Activated CD8-positive, alpha-beta memory T cell treated with anti-CD3 and anti-CD28 coated beads, Interleukin-2, amount 10 ng/mL, durations not matched to agents 7 days and 5 days (primary cell): ENCODE measurements around the gene FANCE. TPM values are rescaled to one million over a fixed set of nuclear protein-coding genes. Genes with fewer than 3 reads are reported as not detected.

Source experiments
- ATAC-seq: fragments of 150-1000 bp; cut with Tn5 transposase; one replicate; pipeline ENCODE4 v1.10.0; 2021; ENCODE audit warnings: moderate library complexity
- CTCF ChIA-PET: fragments of 350-600 bp; sonication (Branson Sonifier 250); formaldehyde crosslinking; loops from one replicate; lab custom pipeline; 2021; ENCODE audit warnings: antibody characterized with exemption; lab: Charles Lee
- DNase-seq: peaks from one replicate; pipeline ENCODE4 v3.0.0-alpha.2; 2020
- H3K27ac Mint-ChIP-seq: one replicate; pipeline ENCODE4 v1.8.0; 2021; ENCODE audit warnings: mild to moderate bottlenecking, mixed read lengths
- H3K27me3 Mint-ChIP-seq: one replicate; pipeline ENCODE4 v1.8.0; 2021; ENCODE audit warnings: mixed read lengths
- H3K36me3 Mint-ChIP-seq: one replicate; pipeline ENCODE4 v1.8.0; 2021; ENCODE audit warnings: mild to moderate bottlenecking, mixed read lengths
- H3K4me1 Mint-ChIP-seq: one replicate; pipeline ENCODE4 v1.8.0; 2021; ENCODE audit warnings: mixed read lengths
- H3K4me3 Mint-ChIP-seq: one replicate; pipeline ENCODE4 v1.8.0; 2021; ENCODE audit warnings: mild to moderate bottlenecking, moderate library complexity, mixed read lengths
- H3K9me3 Mint-ChIP-seq: one replicate; pipeline ENCODE4 v1.8.0; 2022; ENCODE audit warnings: low read depth, mixed read lengths
- total RNA-seq, 2 experiments: library from RNA; stranded (reverse); gene quantifications; one replicate each; pipeline ENCODE4 v1.2.3, GENCODE V29; 2021

Gene FANCE
- total RNA-seq, 2 experiments from 2014 or later, result 15.4 to 16.0 TPM

DNA sequence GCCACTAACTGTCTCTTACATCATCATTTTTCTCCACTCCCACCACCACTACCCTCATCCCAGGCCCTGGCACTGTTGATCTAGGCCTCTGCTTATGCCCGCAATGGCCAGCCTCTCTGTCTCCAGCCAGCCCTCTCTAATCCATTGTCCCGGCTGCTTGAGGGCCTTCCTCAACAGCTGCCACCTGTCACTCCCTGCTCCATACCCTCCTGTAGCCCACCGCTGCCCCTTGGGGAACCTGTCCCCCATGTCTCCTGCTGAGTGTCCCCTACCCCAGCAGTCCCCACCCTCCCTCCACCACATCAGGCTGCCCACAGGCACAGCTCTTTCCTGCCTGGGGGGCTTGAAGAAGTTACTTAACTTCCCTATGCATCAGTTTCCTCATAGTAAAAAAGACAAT, 31.4 kb downstream of the FANCE start:
- Mint-ChIP-seq H3K27me3 (no peaks in the 10 kb centered on the region), H3K4me1 (peaks cover 8% of the 10 kb centered on the region), H3K9me3 (no peaks in the 10 kb centered on the region), H3K36me3 (no peaks in the 10 kb centered on the region), H3K4me3 (no peak overlapping the region), H3K27ac (no peak overlapping the region)
- no peak for DNase-seq
- CTCF ChIA-PET, result interaction anchor here (1.1 to 1.4 kb wide), 2 partner anchors 27 to 242 kb away, joined by 3 to 4 read pairs; no protein-coding TSS in a partner anchor
- no peak for ATAC-seq

- Mint-ChIP-seq H3K9me3 (no peaks in the 10 kb centered on the region), H3K27me3 (no peaks in the 10 kb centered on the region), H3K4me1 (peaks cover 8% of the 10 kb centered on the region), H3K27ac (no peak overlapping the region), H3K36me3 (no peaks in the 10 kb centered on the region), H3K4me3 (no peak overlapping the region)
- ATAC-seq (no peak), DNase-seq (no peak)
- CTCF ChIA-PET, result interaction anchor here (1.1 to 1.4 kb wide), 2 partner anchors 26 to 243 kb away, joined by 3 to 4 read pairs; no protein-coding TSS in a partner anchor
Observed at GRCh38 chr6:35483893-35484645, 31.9 kb downstream of the FANCE start.

- Mint-ChIP-seq H3K4me1 (peaks cover 8% of the 10 kb centered on the region), H3K9me3 (no peaks in the 10 kb centered on the region), H3K4me3 (no peak overlapping the region), H3K36me3 (no peaks in the 10 kb centered on the region), H3K27me3 (no peaks in the 10 kb centered on the region), H3K27ac (no peak overlapping the region)
- no peak for DNase-seq
- CTCF ChIA-PET, result interaction anchor here (1.4 kb wide), 1 partner anchor 25 kb away, joined by 3 read pairs; no protein-coding TSS in a partner anchor
- no peak for ATAC-seq
Observed at GRCh38 chr6:35484921-35485392, 32.8 kb downstream of the FANCE start.

GRCh38 chr6:35485402-35485877, 33.3 kb downstream of the FANCE start:
- CTCF ChIA-PET, result no interaction called here
- H3K9me3 Mint-ChIP-seq, result no peaks in the 10 kb centered on the region
- no peak for DNase-seq
- no peak overlapping the region for H3K4me3 Mint-ChIP-seq
- peaks cover 8% of the 10 kb centered on the region for H3K4me1 Mint-ChIP-seq
- no peak overlapping the region for H3K27ac Mint-ChIP-seq
- ATAC-seq, result no peak
- no peaks in the 10 kb centered on the region for H3K27me3 Mint-ChIP-seq
- no peaks in the 10 kb centered on the region for H3K36me3 Mint-ChIP-seq

GRCh38 chr6:35486005-35486925, 34.1 kb downstream of the FANCE start:
- no peak for DNase-seq

DNA sequence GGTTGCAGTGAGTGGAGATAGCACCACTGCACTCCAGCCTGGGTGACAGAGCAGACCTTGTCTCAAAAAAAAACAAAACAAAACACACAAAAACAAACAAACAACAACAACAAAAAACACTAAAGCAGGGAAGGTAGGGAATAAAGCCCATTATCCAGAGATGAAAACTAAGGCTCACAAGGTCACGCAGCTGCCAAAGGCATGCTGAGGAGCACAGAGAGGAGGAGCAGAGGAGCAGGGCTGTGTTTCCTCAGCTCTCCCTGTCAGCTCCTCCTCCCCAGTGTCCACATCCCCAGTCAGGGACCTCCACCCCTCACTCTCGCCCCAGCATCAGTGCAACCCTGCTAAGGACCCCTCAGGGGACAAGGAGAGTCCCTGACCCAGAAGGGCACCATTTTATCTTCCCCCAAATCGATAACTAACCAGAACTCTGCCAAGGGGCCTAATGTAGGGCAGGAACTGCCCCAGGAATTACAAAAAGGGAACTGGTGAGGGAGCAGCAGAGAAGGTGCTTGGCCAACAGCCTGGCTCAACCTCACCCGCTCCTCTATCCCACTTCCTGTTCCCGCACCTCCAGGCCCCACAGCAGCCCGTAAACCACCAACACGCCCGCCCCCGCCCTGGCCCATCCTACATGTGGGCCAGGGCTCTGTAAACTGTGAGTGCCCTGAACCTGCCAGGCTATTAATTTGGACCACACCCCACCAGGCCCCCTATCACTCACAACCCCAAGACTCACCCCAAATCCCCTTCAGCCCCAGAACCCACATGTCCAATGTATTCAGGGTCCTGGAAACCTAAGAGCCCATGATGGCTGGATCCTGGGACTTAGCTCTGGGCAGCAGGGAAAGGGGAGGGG, 35.7 kb downstream of the FANCE start:
- DNase-seq (no peak), ATAC-seq (no peak)
- Mint-ChIP-seq H3K4me1 (peaks cover 8% of the 10 kb centered on the region), H3K9me3 (no peaks in the 10 kb centered on the region), H3K27me3 (no peaks in the 10 kb centered on the region), H3K27ac (no peak overlapping the region), H3K4me3 (no peak overlapping the region), H3K36me3 (no peaks in the 10 kb centered on the region)
- CTCF ChIA-PET, result interaction anchor here (1.5 kb wide), 1 partner anchor 10 kb away, joined by 4 read pairs; no protein-coding TSS in a partner anchor

More at GRCh38 chr6:35486005-35486925, 34.1 kb downstream of the FANCE start:
- Mint-ChIP-seq H3K4me1 (peaks cover 8% of the 10 kb centered on the region), H3K4me3 (no peak overlapping the region), H3K27me3 (no peaks in the 10 kb centered on the region), H3K9me3 (no peaks in the 10 kb centered on the region), H3K27ac (no peak overlapping the region), H3K36me3 (no peaks in the 10 kb centered on the region)
- no peak for ATAC-seq
- CTCF ChIA-PET, result interaction anchor here (1.5 kb wide), 1 partner anchor 8 kb away, joined by 4 read pairs; no protein-coding TSS in a partner anchor

DNA sequence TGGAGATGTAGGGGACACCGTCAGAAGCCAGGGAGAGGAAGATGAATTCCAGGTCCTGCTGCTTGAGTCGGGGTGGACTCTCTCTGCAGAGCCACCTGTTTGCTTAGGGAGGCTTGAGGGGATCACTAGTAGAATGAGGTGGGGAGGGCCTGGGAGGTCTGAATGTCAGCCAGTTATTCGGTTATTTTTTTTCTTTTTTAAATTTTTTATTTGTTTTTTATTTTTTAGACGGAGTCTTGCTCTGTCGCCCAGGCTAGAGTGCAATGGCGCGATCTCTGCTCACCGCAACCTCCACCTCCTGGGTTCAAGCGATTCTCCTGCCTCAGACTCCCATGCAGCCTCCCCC, 36.4 kb downstream of the FANCE start:
- H3K27me3 Mint-ChIP-seq, result no peaks in the 10 kb centered on the region
- H3K4me3 Mint-ChIP-seq, result no peak overlapping the region
- DNase-seq (no peak), ATAC-seq (no peak)
- H3K4me1 Mint-ChIP-seq, result peaks cover 8% of the 10 kb centered on the region
- CTCF ChIA-PET, result no interaction called here
- H3K27ac Mint-ChIP-seq, result no peak overlapping the region
- H3K36me3 Mint-ChIP-seq, result no peaks in the 10 kb centered on the region
- no peaks in the 10 kb centered on the region for H3K9me3 Mint-ChIP-seq

- Mint-ChIP-seq H3K4me1 (peaks cover 10% of the 10 kb centered on the region), H3K4me3 (no peak overlapping the region), H3K27ac (no peak overlapping the region), H3K9me3 (no peaks in the 10 kb centered on the region), H3K36me3 (no peaks in the 10 kb centered on the region), H3K27me3 (peaks cover 3% of the 10 kb centered on the region)
- no peak for DNase-seq
- CTCF ChIA-PET, result no interaction called here
- no peak for ATAC-seq
Observed at GRCh38 chr6:35489066-35489465, 36.9 kb downstream of the FANCE start.

- H3K36me3 Mint-ChIP-seq, result no peaks in the 10 kb centered on the region
- peaks cover 14% of the 10 kb centered on the region for H3K4me1 Mint-ChIP-seq
- CTCF ChIA-PET, result no interaction called here
- ATAC-seq, result no peak
- no peak overlapping the region for H3K4me3 Mint-ChIP-seq
- no peak for DNase-seq
- H3K9me3 Mint-ChIP-seq, result no peaks in the 10 kb centered on the region
- peaks cover 3% of the 10 kb centered on the region for H3K27me3 Mint-ChIP-seq
- no peak overlapping the region for H3K27ac Mint-ChIP-seq
Observed at GRCh38 chr6:35489995-35490791, 38.1 kb downstream of the FANCE start.

DNA sequence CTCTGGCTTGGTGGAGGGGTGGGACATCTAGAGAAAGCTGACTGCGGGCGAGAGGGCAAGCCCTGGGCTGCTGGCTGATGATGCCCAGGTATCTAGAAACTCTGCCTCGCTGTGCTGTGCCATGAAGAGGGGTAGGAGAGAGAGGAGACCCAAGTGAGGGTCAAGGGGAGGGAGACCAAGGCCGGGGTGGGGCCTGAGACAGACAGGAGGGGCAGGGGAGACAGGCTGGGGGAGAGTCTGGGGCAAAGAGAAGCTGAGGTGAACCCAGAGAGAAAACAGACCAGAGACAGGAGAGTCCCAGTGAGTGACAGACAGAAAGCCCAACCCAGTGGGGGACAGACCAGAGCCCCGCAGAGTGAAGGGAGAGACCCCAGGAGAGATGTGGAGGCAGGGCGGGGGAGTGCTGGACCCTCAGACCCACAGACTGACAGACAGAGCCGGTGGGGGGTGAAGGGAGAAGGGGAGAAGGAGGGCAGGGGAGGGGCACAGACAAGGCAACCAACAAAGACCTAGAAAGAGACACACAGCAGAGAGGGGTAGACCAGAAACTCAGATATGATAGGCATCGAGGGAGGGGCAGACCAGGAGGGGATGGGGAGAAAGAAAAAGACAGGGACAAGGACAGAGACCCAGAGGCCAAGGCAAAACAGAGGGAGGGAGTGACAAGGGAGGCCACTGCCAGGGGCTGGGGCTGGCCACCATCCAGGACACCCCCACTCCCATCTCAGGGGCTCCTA, 38.9 kb downstream of the FANCE start:
- Mint-ChIP-seq H3K36me3 (no peaks in the 10 kb centered on the region), H3K4me1 (peaks cover 14% of the 10 kb centered on the region), H3K27me3 (peaks cover 10% of the 10 kb centered on the region), H3K27ac (no peak overlapping the region), H3K4me3 (no peak overlapping the region), H3K9me3 (no peaks in the 10 kb centered on the region)
- ATAC-seq (no peak), DNase-seq (no peak)
- CTCF ChIA-PET, result no interaction called here

GRCh38 chr6:35491558-35492257, 39.6 kb downstream of the FANCE start:
- DNase-seq, result no peak
- CTCF ChIA-PET, result interaction anchor here (0.6 to 1.4 kb wide), 3 partner anchors 9 to 199 kb away, joined by 3 to 4 read pairs (median 3); no protein-coding TSS in a partner anchor

More at GRCh38 chr6:35491558-35492257, 39.6 kb downstream of the FANCE start:
- Mint-ChIP-seq H3K27ac (no peak overlapping the region), H3K36me3 (no peaks in the 10 kb centered on the region), H3K4me1 (peaks cover 14% of the 10 kb centered on the region), H3K9me3 (no peaks in the 10 kb centered on the region), H3K27me3 (peaks cover 11% of the 10 kb centered on the region), H3K4me3 (no peak overlapping the region)
- no peak for ATAC-seq
